Panc1 (cell line): ENCODE data around the gene PLK5. TPM values are rescaled to one million over a fixed set of nuclear protein-coding genes. Genes with fewer than 3 reads are reported as not detected.
A peak's percentile ranks its signal among the peaks of the same experiment; 100 is the strongest.

ENCODE experiments used
- ATAC-seq: fragments of 200-7000 bp; cut with Tn5 transposase; 2 replicates; pipeline ENCODE4 v1.9.1; 2020; ENCODE audit warnings: mild to moderate bottlenecking, moderate library complexity
- BruUV-seq: library from RNA; stranded (reverse); fragments of 400-500 nt; replicated peaks from 2 replicates; lab custom pipeline; 2021; lab: Mats Ljungman, UMichigan
- CTCF ChIA-PET: fragments of 300-600 bp; sonication (Branson Sonifier 250); formaldehyde crosslinking; loops from one replicate; lab custom pipeline; 2022; ENCODE audit warnings: antibody characterized with exemption; lab: Charles Lee
- POLR2A ChIA-PET: fragments of 300-600 bp; sonication (Branson Sonifier 250); formaldehyde crosslinking; loops from one replicate; lab custom pipeline; 2022; ENCODE audit warnings: antibody characterized with exemption; lab: Charles Lee
- DNase-seq: peaks from one replicate; pipeline ENCODE4 v3.0.0-alpha.2; 2010; ENCODE audit warnings: low read depth, low spot score
- H3K27ac ChIP-seq: 2 replicates; pipeline ENCODE4 v1.5.1; 2011; ENCODE audit warnings: mild to moderate bottlenecking, low read length, inconsistent platforms
- H3K27me3 ChIP-seq: fragments of 200-500 bp; sonication (Bioruptor generic); 2 replicates; pipeline ENCODE4 v1.6.0; 2014; ENCODE audit warnings: low read length, inconsistent platforms; ENCODE audit not compliant: control insufficient read depth, insufficient read depth
- H3K36me3 ChIP-seq: fragments of 200-500 bp; sonication (Bioruptor generic); 2 replicates; pipeline ENCODE4 v1.5.1; 2014; ENCODE audit warnings: inconsistent platforms, mild to moderate bottlenecking, low read length, moderate library complexity; ENCODE audit not compliant: control insufficient read depth, insufficient read depth
- H3K4me1 ChIP-seq: 2 replicates; pipeline ENCODE4 v1.5.1; 2011; ENCODE audit warnings: inconsistent platforms, mild to moderate bottlenecking, low read length, moderate library complexity; ENCODE audit not compliant: control insufficient read depth, insufficient read depth
- H3K4me3 ChIP-seq, 2 experiments: 2 replicates each; pipeline ENCODE4 v1.5.1; 2011 to 2012; ENCODE audit warnings: low read depth in 2 of 2, low read length in 2 of 2, mild to moderate bottlenecking in 2 of 2, inconsistent platforms in 1 of 2, moderate library complexity in 1 of 2
- H3K9me3 ChIP-seq: fragments of 200-500 bp; sonication (Bioruptor generic); 2 replicates; pipeline ENCODE4 v1.5.1; 2014; ENCODE audit warnings: low read depth, mild to moderate bottlenecking, inconsistent platforms, low read length, moderate library complexity; ENCODE audit not compliant: control insufficient read depth, insufficient read depth
- CTCF ChIP-seq: fragments of 450-650 bp; IDR thresholded peaks from 2 replicates; pipeline ENCODE4 v1.5.1; 2017; ENCODE audit warnings: mild to moderate bottlenecking
- POLR2AphosphoS5 ChIP-seq: IDR thresholded peaks from 2 replicates; pipeline ENCODE4 v1.6.1; 2012; ENCODE audit warnings: mild to moderate bottlenecking, low read depth, low read length, moderate library complexity
- SIN3A ChIP-seq: IDR thresholded peaks from 2 replicates; pipeline ENCODE4 v1.6.1; 2012; ENCODE audit warnings: low read depth, mild to moderate bottlenecking, low read length, moderate library complexity, borderline replicate concordance; ENCODE audit not compliant: insufficient read depth
- TCF7L2 ChIP-seq: IDR thresholded peaks from 2 replicates; pipeline ENCODE4 v1.6.1; 2011; ENCODE audit warnings: mild to moderate bottlenecking, low read depth, low read length, inconsistent platforms
- in situ Hi-C: cut with HindIII; loops from 2 replicates; pipeline ENCODE4 v1.10.0; 2016; ENCODE audit warnings: low sequenced_read_pairs, low pct_unique_long_range_greater_than_20kb
- intact Hi-C: fragments of 100-400 bp; cut with micrococcal nuclease; formaldehyde crosslinking; loops from one replicate; pipeline ENCODE4 v1.10.0; 2022; ENCODE audit not compliant: unreplicated experiment
- total RNA-seq: library from RNA; stranded (reverse); gene quantifications from one replicate; pipeline ENCODE4 v1.2.1, GENCODE V29; 2021; ENCODE audit not compliant: unreplicated experiment
- TF ChIP-seq, protein P1 (sequence below), 2 experiments: IDR thresholded peaks; 2 replicates each; pipeline ENCODE4 v1.6.1; 2011 to 2012; ENCODE audit warnings: low read depth in 2 of 2, control low read depth in 1 of 2, low read length in 1 of 2, mild to moderate bottlenecking in 1 of 2, moderate library complexity in 1 of 2; ENCODE audit not compliant: insufficient read depth in 1 of 2

Gene PLK5
- total RNA-seq, 1 experiment from 2014 or later: not detected

GRCh38 chr19:1567848-1568227, 44.0 kb downstream of the PLK5 start:
- peak; percentile 29 for ATAC-seq
- intact Hi-C loops: no loop called here
- H3K27ac ChIP-seq: no peak overlapping the region

GRCh38 chr19:1568320-1569019, 44.6 kb downstream of the PLK5 start, which contains the start of gene MEX3D:
TSS of gene MEX3D (minus strand) at chr19:1568325. CDS start at chr19:1568058, 267 bp downstream.
- ChIA-PET CTCF (interaction anchor here (0.6 kb wide), 1 partner anchor 291 kb away, joined by 5 read pairs; no protein-coding TSS in a partner anchor), POLR2A (no interaction called here)
- Histone ChIP-seq H3K27ac (no peak within 1 kb of the TSS), H3K36me3 (no peaks in the 10 kb centered on the region; the same call in 1 of the 2 replicates), H3K27me3 (no peaks in the 10 kb centered on the region), H3K9me3 (no peaks in the 10 kb centered on the region), H3K4me3 (peak within 1 kb of the TSS; percentile 59 to 63), H3K4me1 (no peaks in the 10 kb centered on the region; the same call in 1 of the 2 replicates)
- DNase-seq: no peak
- peak; percentile 82 for ATAC-seq
- intact Hi-C loops (no loop called here), in situ Hi-C loops (no loop called here)
- no TSS peak for BruUV-seq
- TF ChIP-seq, protein P1, sequence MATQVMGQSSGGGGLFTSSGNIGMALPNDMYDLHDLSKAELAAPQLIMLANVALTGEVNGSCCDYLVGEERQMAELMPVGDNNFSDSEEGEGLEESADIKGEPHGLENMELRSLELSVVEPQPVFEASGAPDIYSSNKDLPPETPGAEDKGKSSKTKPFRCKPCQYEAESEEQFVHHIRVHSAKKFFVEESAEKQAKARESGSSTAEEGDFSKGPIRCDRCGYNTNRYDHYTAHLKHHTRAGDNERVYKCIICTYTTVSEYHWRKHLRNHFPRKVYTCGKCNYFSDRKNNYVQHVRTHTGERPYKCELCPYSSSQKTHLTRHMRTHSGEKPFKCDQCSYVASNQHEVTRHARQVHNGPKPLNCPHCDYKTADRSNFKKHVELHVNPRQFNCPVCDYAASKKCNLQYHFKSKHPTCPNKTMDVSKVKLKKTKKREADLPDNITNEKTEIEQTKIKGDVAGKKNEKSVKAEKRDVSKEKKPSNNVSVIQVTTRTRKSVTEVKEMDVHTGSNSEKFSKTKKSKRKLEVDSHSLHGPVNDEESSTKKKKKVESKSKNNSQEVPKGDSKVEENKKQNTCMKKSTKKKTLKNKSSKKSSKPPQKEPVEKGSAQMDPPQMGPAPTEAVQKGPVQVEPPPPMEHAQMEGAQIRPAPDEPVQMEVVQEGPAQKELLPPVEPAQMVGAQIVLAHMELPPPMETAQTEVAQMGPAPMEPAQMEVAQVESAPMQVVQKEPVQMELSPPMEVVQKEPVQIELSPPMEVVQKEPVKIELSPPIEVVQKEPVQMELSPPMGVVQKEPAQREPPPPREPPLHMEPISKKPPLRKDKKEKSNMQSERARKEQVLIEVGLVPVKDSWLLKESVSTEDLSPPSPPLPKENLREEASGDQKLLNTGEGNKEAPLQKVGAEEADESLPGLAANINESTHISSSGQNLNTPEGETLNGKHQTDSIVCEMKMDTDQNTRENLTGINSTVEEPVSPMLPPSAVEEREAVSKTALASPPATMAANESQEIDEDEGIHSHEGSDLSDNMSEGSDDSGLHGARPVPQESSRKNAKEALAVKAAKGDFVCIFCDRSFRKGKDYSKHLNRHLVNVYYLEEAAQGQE (IDR thresholded peaks at IDR 0.05; ENCODE audit: insufficient read depth in 1 of 2, low read depth in 2 of 2, low read length in 1 of 2): no peak
- TF ChIP-seq TCF7L2 (no peak), POLR2AphosphoS5 (no peak), CTCF (no peak), SIN3A (no peak)

More at GRCh38 chr19:1567848-1568227, 44.0 kb downstream of the PLK5 start:
- TF ChIP-seq SIN3A (no peak), TCF7L2 (no peak), POLR2AphosphoS5 (no peak), CTCF (no peak)
- TF ChIP-seq, protein P1 (IDR thresholded peaks at IDR 0.05; ENCODE audit: insufficient read depth in 1 of 2, low read depth in 2 of 2, low read length in 1 of 2): no peak
- Histone ChIP-seq H3K36me3 (no peaks in the 10 kb centered on the region; the same call in 1 of the 2 replicates), H3K4me3 (peak overlapping the region in 1 of 2 experiments; percentile 59; a peak in 1 of 4 replicates), H3K4me1 (no peaks in the 10 kb centered on the region; the same call in 1 of the 2 replicates), H3K27me3 (no peaks in the 10 kb centered on the region), H3K9me3 (no peaks in the 10 kb centered on the region)
- in situ Hi-C loops: no loop called here
- CTCF ChIA-PET: no interaction called here
- BruUV-seq: no TSS peak
- no peak for DNase-seq
- POLR2A ChIA-PET: no interaction called here
